Kidney glomerular epithelial cell (primary cell): ENCODE results near the gene CRY1.
"Not testable (repeated sequence)": the region's sequence is repeated elsewhere in the genome, so short reads cannot be mapped to it uniquely, and the experiment has no call there.

Experiments
- DNase-seq: peaks from one replicate; lab custom pipeline; 2025; lab: John Stamatoyannopoulos, UW

Gene CRY1

GRCh38 chr12:107108366-107108765, 15.0 kb upstream of the CRY1 start:
- not testable (repeated sequence) for DNase-seq

DNA sequence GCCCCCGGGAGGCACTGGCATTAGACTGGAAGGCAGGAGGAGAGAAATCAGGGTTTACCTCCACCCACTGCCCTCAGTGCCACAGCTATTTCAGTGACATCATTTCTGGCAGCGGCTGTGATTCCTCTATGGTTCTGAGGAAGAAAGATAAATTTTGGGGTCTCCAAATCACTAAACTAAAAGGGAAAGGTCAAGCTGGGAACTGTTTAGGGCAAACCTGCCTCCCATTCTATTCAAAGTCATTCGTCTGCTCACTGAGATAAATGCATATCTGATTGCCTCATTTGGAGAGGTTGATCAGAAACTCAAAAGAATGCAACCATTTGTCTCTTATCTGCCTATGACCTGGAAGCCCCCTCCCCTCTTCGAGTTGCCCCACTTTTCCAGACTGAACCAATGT, 14.0 kb upstream of the CRY1 start:
- DNase-seq: no peak

DNA sequence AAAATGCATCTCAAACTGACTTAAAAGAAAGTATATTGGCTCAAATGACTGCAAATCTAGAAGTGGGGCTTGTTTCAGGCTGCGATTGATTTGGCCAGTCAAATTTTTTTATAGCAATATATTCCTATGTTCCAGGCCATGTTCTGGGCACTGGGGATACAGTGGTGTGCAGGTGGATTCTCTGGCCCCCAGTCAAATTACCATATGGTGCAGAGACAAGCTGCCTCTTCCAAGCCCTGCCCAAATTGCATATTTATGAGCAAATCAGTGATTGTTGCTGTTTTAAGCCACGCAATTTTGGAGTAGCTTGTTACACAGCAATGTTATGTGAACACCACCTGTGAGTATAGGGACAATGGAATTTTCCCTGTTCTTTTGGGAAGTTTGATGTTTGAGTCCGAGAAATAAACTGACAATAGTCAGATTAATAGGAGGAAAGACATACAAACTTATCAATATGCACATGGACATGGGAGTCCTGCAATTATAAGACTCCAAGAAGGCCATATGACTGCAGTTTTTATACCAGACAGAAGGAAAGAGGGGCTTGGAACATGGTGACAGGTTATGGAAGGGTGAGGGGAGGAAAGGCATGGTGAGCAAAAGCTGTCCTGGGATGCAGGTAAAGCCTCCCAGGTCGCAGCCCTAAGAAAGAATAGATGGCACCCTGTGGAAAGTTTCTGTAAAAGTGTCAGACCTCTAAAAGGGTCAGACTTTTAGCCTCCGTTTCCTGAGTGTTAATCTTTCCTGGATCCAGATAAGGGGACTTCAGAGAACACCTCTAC, 13.1 kb upstream of the CRY1 start:
- no peak for DNase-seq

GRCh38 chr12:107105410-107105703, 12.0 kb upstream of the CRY1 start:
- DNase-seq: no peak

- DNase-seq: no peak
Observed at GRCh38 chr12:107103516-107103915, 10.2 kb upstream of the CRY1 start.

DNA sequence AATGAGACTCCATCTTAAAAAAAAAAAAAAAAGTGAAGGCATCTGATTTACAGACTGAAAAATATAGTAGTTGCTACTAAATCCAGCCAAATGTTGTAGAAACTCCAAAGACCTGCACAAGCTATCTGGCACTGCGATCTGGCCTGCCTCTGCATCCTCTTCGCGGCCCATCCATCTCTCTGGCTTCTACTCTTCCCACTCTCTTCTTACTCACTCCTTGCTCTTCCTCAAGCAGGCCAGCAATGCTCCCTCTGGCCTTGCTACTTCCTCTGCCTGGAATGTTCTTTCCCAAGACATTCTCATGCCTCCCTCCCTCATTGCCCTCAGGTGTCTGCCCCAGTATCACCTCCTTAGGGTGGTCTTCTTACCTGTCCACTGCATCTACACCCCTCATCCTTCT, 9.7 kb upstream of the CRY1 start:
- DNase-seq: no peak

- DNase-seq: no peak
Observed at GRCh38 chr12:107102294-107102693, 8.9 kb upstream of the CRY1 start.

- no peak for DNase-seq
Observed at GRCh38 chr12:107101651-107102050, 8.3 kb upstream of the CRY1 start.

DNA sequence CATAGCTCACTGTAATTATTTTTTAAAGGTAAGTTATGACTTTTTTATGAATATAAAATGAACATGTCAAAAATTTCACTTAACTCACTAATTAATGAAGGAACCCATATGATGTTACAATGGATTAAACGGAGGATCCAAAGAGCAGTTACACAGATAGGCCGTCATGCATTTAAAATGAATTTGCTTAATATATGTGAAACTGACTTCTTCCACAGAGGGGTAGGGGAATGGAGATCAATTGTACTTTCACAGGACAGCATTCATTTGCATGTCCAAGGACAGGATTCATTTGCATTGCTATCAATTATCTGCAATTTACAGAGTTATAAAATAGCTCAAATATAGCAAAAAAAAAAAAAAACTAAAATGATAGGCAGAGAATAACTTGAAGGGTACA, 6.6 kb upstream of the CRY1 start:
- no peak for DNase-seq

DNA sequence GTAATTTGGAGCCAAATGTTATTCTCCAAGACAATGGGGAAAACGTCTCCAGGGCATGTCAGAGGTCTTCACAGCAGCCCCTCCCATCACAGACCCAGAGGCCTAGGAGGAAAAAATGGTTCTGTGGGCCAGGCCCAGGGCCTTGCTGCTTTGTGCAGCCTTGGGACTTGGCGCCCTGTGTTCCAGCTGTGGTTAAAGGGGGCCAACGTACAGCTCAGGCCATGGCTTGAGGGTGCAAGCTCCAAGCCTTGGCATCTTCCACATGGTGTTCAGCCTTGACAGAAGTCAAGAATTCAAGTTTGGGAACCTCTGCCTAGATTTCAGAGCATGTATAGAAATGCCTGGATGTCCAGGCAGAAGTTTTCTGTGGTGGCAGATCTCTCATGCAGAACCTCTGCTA, 3.2 kb upstream of the CRY1 start:
- no peak for DNase-seq

DNA sequence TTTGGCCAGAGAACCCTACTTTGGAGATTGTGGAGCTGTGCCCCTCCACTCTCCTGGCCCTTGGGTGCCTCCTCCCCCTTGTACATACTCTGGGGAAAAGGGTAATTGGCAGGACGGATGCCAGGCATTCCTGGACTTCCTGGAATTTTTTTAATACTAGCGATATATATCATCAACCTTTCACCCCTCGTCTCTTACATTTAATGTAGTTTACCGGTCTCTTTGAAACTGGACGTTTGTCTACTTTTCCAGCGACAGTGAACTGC, 767 bp upstream of the CRY1 start:
- peak; percentile 91 for DNase-seq

DNA sequence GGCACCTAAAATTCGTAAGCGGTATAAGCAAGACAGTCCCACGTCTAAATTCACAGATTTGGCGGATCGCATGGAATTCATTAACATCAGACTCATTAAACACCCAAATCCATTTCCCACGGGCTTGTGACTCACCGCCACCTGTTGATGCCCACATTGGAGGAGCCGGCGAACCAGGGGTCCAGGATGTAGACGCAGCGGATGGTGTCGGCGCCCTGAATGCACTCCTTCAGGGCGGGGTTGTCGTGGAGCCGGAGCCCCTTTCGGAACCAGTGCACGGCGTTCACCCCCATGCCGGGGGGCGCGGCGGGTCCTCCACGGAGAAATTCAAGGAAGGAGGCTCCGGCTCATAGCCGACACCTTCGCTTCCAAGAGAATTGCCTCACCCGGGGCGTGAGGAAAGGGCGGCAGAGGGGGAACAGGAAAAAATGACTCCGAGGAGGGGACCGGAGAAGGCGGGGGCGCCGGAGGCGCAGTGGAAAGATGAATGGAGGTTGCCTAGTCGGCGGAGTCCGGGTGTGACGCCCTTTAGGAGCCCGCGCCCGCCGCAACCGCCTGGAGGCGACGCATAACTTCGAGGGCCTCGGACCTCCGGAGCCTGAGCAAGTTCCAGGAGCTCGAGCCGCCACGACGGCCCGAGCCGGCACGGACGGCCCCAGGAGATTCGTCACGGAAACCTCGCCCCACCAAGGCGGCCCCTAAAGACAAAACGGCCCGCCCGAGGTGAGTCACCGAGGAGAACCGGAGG, 506 bp downstream of the CRY1 start:
- DNase-seq: peak; percentile 74

DNA sequence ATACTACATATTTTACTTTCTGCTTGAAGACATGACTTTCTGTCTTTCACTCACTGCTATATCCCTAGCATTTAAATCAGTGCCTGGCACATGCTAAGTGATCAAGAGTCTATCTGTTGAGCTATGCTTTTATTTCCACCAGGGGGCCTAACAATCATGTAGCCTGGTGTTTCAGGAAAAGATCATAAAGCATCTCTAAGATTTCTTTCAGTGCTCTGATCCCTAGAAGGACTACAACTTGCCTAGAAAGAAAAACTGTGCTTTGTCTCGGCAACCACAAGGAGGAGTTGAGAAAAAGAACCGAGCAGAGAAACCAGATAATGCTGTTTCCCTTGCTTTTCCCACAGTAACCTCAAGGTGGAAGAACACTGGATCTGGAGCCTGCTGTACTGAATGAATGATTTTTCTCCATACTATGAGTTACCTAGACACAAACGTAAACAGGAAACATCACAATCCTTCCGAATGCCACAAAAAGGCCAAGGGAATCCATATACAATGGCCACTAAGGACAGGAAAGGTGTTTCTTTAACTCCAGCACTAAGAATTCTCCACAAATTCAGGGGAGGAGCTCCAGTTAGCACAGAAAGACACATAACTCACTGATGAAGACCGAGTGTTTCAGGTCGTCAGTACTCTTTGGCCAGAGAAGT, 1.2 kb downstream of the CRY1 start:
- DNase-seq: peak; percentile 97

DNA sequence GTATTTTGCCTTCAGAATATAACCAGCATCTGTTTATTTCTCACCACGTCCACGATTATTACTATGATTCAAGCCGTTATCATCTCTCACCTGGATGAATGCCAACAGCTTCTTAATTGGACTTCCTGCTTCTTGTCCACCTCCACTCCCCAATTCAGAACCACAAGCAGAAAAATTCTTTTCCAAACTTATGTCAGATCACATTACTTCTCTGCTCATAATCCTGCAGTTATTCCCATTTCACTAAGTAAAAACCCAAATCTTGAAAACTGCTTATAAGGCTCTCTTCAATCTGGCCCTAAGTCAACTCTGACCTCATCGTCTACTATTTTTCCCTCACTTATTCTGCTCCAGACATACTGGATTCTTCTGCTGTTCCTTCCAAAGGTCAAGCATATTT, 2.0 kb downstream of the CRY1 start:
- DNase-seq: peak; percentile 65

DNA sequence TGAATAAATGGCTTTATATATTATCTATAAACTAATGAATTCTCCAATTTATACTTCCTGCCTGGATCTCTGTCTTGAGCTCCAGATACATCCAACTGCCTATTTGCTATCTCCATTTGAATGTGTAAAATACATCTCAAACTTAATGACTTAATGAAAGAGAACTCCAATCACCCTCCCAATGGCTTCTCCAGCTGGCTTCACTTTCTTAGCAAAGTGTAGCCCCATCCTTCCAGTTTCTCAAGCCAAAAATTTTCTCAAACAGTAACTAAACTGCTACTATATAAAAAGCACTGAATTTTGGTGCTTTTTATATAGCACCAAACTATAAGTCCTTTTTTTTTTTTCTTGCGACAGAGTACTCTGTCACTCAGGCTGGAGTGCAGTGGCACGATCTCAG, 2.6 kb downstream of the CRY1 start:
- no peak for DNase-seq

- DNase-seq: no peak
Observed at GRCh38 chr12:107088912-107089311, 4.4 kb downstream of the CRY1 start.

DNA sequence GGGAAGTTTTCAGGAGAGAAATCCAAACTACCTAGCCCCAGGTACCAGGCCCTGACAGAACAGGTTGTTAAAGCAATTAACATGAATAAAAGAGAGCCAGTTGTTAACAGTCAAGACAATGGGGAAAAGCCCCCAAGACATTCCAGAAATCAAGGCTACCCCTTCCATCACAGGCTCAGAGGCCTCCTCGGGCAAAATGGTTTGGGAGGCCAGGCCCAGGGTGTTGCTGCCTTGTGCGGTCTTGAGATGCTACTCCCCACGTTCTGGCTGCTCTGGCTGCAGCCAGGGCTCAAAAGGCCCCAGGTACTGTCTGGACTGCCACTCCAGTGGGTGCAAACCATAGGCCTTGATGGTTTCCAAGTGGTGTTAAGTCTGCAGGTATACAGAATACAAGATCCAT, 7.0 kb downstream of the CRY1 start:
- no peak for DNase-seq

GRCh38 chr12:107081778-107082177, 11.6 kb downstream of the CRY1 start:
- DNase-seq: no peak

GRCh38 chr12:107080299-107080698, 13.1 kb downstream of the CRY1 start:
- DNase-seq: no peak

DNA sequence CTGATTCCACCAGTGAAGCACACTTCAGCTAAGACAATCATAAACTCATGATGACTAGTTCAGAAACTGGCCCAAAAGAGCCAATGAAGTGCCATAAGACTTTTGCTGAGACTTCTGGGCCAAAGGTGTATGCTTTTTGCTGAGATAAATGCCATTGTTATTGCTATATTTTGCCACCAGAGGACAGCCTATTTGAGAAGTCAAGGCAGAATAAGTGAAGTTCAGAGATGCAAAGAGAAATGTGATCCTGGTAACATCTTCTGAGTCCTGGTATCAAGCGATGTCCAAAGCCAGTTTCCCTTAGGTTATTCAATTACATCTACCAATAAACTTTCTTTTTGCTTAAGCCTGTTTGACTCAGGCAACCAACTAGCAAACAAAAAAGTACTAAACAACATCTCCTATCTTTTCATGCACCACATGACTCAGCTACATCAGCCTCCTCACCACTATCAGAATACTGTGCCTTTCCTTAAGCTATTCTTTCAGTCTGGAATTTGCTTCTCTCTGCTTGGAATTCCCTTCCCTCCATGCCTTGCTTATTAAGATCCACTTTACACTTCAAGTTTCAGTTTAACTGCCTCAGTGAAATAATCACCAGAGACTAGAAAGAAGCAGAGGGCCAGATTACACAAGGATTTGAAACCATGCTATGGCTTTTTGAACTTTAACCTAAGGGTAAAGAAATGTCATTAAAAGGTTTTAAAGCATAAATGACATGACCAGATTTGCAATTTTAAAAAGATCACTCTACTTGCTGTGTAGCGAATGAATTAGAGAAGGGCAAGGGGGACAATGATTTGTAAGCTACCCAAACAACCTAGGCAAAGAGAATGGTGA, 14.0 kb downstream of the CRY1 start:
- peak; percentile 35 for DNase-seq

DNA sequence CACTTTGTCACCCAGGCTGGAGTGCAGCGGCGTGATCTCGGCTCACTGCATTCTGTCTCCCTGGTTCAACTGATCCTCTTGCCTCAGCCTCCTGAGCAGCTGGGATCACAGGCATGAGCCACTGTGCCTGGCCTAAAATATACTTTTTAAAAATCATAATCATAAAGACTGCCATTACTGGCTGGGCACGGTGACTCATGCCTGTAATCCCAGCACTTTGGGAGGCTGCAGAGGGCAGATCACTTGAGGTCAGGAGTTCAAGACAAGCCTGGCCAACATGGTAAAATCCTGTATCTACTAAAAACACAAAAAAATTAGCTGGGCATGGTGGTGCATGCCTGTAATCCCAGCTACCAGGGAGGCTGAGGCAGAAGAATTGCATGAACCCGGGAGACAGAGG, 20.1 kb downstream of the CRY1 start:
- not testable (repeated sequence) for DNase-seq

DNA sequence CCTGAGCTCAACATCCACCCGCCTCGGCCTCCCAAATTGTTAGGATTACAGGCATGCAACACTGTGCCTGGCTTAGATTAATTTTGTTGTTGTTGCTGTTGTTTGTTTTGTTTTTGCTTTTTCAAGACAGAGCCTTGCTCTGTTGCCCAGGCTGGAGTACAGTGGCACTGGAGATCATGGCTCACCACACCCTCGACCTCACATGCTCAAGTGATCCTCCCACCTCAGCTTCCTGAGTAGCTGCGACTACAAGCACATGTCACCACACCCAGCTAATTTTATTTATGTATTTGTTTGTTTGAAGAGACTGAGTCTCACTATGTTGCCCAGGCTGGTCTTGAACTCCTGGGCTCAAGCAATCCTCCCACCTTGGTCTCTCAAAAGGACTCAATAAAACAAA, 26.7 kb downstream of the CRY1 start:
- no peak for DNase-seq

DNA sequence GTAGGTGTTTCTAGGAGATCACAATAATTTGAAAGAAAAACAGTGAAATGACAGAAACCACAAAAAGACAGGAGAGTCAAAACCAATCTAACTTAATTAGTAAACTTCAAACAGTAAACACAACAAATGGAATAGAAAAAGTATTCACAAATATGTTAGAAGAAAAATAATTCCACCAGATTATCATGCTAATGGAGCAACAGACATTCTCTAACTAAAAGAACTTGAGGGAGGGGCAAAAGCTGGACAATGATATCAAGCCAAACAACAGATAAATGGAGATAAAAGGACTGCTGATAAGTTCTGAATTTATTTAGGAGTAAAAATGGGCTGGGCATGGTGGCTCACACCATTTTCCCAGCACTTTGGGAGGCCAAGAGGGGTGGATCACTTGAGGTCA, 28.7 kb downstream of the CRY1 start:
- DNase-seq: no peak
